Stomach (tissue), 4 donors: Measurements from ENCODE around the gene EEF2K.

Experiments
- CTCF ChIP-seq, 7 experiments: fragments of 450-650 bp in 4 of 7; fragments of 200-600 bp in 3 of 7; sonication (generic) in 3 of 7; IDR thresholded peaks; one replicate each; pipeline ENCODE4 v1.5.1; 2016 to 2019; ENCODE audit warnings: antibody characterized with exemption in 7 of 7, control low read depth in 2 of 7, mild to moderate bottlenecking in 1 of 7
- EP300 ChIP-seq: sonication (generic); formaldehyde crosslinking; IDR thresholded peaks from one replicate; pipeline ENCODE4 v1.6.1; 2017; ENCODE audit warnings: antibody characterized with exemption
- POLR2A ChIP-seq, 4 donors: fragments of 450-650 bp; IDR thresholded peaks; one replicate each; pipeline ENCODE4 v1.6.1; 2016; ENCODE audit warnings: antibody characterized with exemption in 4 of 4, control low read depth in 2 of 4, mild to moderate bottlenecking in 1 of 4, moderate library complexity in 1 of 4

GRCh38 chr16:22240023-22240710 lies 34.1 kb downstream of the EEF2K start:
- TF ChIP-seq CTCF (IDR thresholded peaks at IDR 0.05) (no peak), EP300 (no peak), POLR2A (IDR thresholded peaks at IDR 0.05) (no peak)
